Measurements from ENCODE around the gene SDC3. TPM values are rescaled to one million over a fixed set of nuclear protein-coding genes. Genes with fewer than 3 reads are reported as not detected.
A peak's percentile ranks its signal among the peaks of the same experiment; 100 is the strongest.

The SDC3 gene
- 10.0 and 20.3 TPM in 2 replicates for total RNA-seq (2014; rRNA removed)
- Bru-seq, nascent RNA: percentile 44 among the genes with signal in this experiment
- percentile 48 among the genes with signal in this experiment for BruChase-seq, experiment 1, labeled RNA remaining after a 6-hour chase
- BruChase-seq, experiment 2, labeled RNA remaining after a 2-hour chase: percentile 48 among the genes with signal in this experiment
- long read RNA-seq, partial matches to known transcripts: 0 of 19 reads
- long read RNA-seq, other reads (novel, unspliced or antisense): 19 of 19 reads

- CTCF ChIA-PET: no interaction called here
- no peaks in the 10 kb centered on the region for H3K9me3 ChIP-seq (ENCODE audit: low read length)
- H3K9me2 ChIP-seq (replicated peaks; ENCODE audit: low read length): no peaks in the 10 kb centered on the region
- BruUV-seq (replicated peaks): no TSS peak
- POLR2A ChIA-PET (ENCODE audit: unreplicated experiment): no interaction called here
- H3K27ac ChIP-seq (ENCODE audit: low read length): no peak within 1 kb of the TSS
- peak within 1 kb of the TSS; percentile 18; the same call in 1 of the 2 replicates for H3K9ac ChIP-seq (ENCODE audit: low read length)
- H3K4me1 ChIP-seq (ENCODE audit: insufficient read depth, low read length): peaks cover 10% of the 10 kb centered on the region
- no peaks in the 10 kb centered on the region for H4K20me1 ChIP-seq (ENCODE audit: low read length)
- peak within 1 kb of the TSS; percentile 84; the same call in 1 of the 2 replicates for H2AFZ ChIP-seq (ENCODE audit: low read length)
- H3K79me2 ChIP-seq (ENCODE audit: low read length): peaks cover 4% of the 10 kb centered on the region; the same call in 1 of the 2 replicates
- H3K4me2 ChIP-seq (ENCODE audit: low read length): peak within 1 kb of the TSS; percentile 90
- H3F3A ChIP-seq (ENCODE audit: low read length, unreplicated experiment): no peaks in the 10 kb centered on the region
- H3K36me3 ChIP-seq (ENCODE audit: low read depth, low read length): no peaks in the 10 kb centered on the region; the same call in 1 of the 2 replicates
- TF ChIP-seq EZH2 (IDR thresholded peaks at IDR 0.05; ENCODE audit: low read length, unreplicated experiment) (no peak), EZH2phosphoT487 (IDR thresholded peaks at IDR 0.05; ENCODE audit: borderline replicate concordance, low read length) (no peak), CTCF (conservative IDR thresholded peaks at IDR 0.05; ENCODE audit: low read depth, low read length) (no peak)
- DNase-seq (peak; percentile 49), ATAC-seq (peak; percentile 71)
- H3K4me3 ChIP-seq (ENCODE audit: low read length): peak within 1 kb of the TSS; percentile 70
- H3K27me3 ChIP-seq (ENCODE audit: low read length): no peaks in the 10 kb centered on the region
- intact Hi-C loops (cut with micrococcal nuclease): no loop called here
Observed at GRCh38 chr1:30908696-30909364, at the start of gene SDC3. Gene SDC3 (minus strand): TSS chr1:30908758. CDS start chr1:30908586, 172 bp downstream.

- ATAC-seq (no peak), DNase-seq (no peak)
- no peaks in the 10 kb centered on the region for H3F3A ChIP-seq (ENCODE audit: low read length, unreplicated experiment)
- H2AFZ ChIP-seq (ENCODE audit: low read length): no peak overlapping the region
- H3K4me1 ChIP-seq (ENCODE audit: insufficient read depth, low read length): no peaks in the 10 kb centered on the region
- H3K79me2 ChIP-seq (ENCODE audit: low read length): peaks cover 23% of the 10 kb centered on the region; the same call in 1 of the 2 replicates
- H4K20me1 ChIP-seq (ENCODE audit: low read length): peaks cover 7% of the 10 kb centered on the region; the same call in 1 of the 2 replicates
- peaks cover 46% of the 10 kb centered on the region for H3K36me3 ChIP-seq (ENCODE audit: low read depth, low read length)
- no peak overlapping the region for H3K4me3 ChIP-seq (ENCODE audit: low read length)
- H3K27me3 ChIP-seq (ENCODE audit: low read length): no peaks in the 10 kb centered on the region
- intact Hi-C loops (cut with micrococcal nuclease): no loop called here
- H3K9ac ChIP-seq (ENCODE audit: low read length): no peak overlapping the region
- BruUV-seq (replicated peaks): no TSS peak
- POLR2A ChIA-PET (ENCODE audit: unreplicated experiment): interaction anchor here (0.6 kb wide), 1 partner anchor 1791 kb away, joined by 4 read pairs; no protein-coding TSS in a partner anchor
- CTCF ChIA-PET: no interaction called here
- no peak overlapping the region for H3K4me2 ChIP-seq (ENCODE audit: low read length)
- no peak overlapping the region for H3K27ac ChIP-seq (ENCODE audit: low read length)
- no peaks in the 10 kb centered on the region for H3K9me2 ChIP-seq (replicated peaks; ENCODE audit: low read length)
- TF ChIP-seq EZH2phosphoT487 (IDR thresholded peaks at IDR 0.05; ENCODE audit: borderline replicate concordance, low read length): no peak
- TF ChIP-seq EZH2 (IDR thresholded peaks at IDR 0.05; ENCODE audit: low read length, unreplicated experiment): no peak
- no peak for TF ChIP-seq CTCF (conservative IDR thresholded peaks at IDR 0.05; ENCODE audit: low read depth, low read length)
- H3K9me3 ChIP-seq (ENCODE audit: low read length): no peaks in the 10 kb centered on the region
Observed at GRCh38 chr1:30957560-30958222, 49.1 kb upstream of the SDC3 start.
